Neural crest cell (in vitro differentiated cells): ENCODE measurements around the gene RRP8. TPM values are rescaled to one million over a fixed set of nuclear protein-coding genes. Genes with fewer than 3 reads are reported as not detected.

Source experiments
- DNase-seq: peaks from one replicate; pipeline ENCODE4 v3.0.0; 2021; ENCODE audit warnings: low read depth, mixed read lengths, low spot score
- H3K27ac Mint-ChIP-seq: one replicate; pipeline ENCODE4 v1.8.0; 2021; ENCODE audit warnings: mild to moderate bottlenecking, mixed read lengths; ENCODE audit not compliant: unreplicated experiment
- H3K27me3 Mint-ChIP-seq: 2 replicates; pipeline ENCODE4 v1.8.0; 2021; ENCODE audit warnings: low read depth, mild to moderate bottlenecking, mixed read lengths
- H3K36me3 Mint-ChIP-seq: 2 replicates; pipeline ENCODE4 v1.8.0; 2021; ENCODE audit warnings: low read depth, mild to moderate bottlenecking, mixed read lengths
- H3K4me1 Mint-ChIP-seq: 2 replicates; pipeline ENCODE4 v1.8.0; 2021; ENCODE audit warnings: mixed read lengths
- H3K4me3 Mint-ChIP-seq: one replicate; pipeline ENCODE4 v1.8.0; 2021; ENCODE audit warnings: mild to moderate bottlenecking, mixed read lengths
- H3K9me3 Mint-ChIP-seq: 2 replicates; pipeline ENCODE4 v1.8.0; 2021; ENCODE audit warnings: mixed read lengths
- total RNA-seq: library from RNA; stranded (reverse); gene quantifications from 2 replicates; pipeline ENCODE4 v1.2.1, GENCODE V29; 2021
- TF ChIP-seq, protein P1 (sequence below): fragments of 200-600 bp; sonication (generic); conservative IDR thresholded peaks from 2 replicates; pipeline ENCODE4 v1.5.0; 2021; ENCODE audit warnings: antibody characterized with exemption, mild to moderate bottlenecking

The RRP8 gene
- total RNA-seq, 1 donor from 2014 or later: 22.5 TPM

GRCh38 chr11:6566704-6567370 lies 36.6 kb downstream of the RRP8 start:
- Mint-ChIP-seq H3K9me3 (no peaks in the 10 kb centered on the region), H3K4me1 (no peaks in the 10 kb centered on the region), H3K27me3 (no peaks in the 10 kb centered on the region), H3K27ac (no peak overlapping the region), H3K4me3 (no peak overlapping the region), H3K36me3 (peaks cover 6% of the 10 kb centered on the region)
- DNase-seq: no peak
- TF ChIP-seq, protein P1, sequence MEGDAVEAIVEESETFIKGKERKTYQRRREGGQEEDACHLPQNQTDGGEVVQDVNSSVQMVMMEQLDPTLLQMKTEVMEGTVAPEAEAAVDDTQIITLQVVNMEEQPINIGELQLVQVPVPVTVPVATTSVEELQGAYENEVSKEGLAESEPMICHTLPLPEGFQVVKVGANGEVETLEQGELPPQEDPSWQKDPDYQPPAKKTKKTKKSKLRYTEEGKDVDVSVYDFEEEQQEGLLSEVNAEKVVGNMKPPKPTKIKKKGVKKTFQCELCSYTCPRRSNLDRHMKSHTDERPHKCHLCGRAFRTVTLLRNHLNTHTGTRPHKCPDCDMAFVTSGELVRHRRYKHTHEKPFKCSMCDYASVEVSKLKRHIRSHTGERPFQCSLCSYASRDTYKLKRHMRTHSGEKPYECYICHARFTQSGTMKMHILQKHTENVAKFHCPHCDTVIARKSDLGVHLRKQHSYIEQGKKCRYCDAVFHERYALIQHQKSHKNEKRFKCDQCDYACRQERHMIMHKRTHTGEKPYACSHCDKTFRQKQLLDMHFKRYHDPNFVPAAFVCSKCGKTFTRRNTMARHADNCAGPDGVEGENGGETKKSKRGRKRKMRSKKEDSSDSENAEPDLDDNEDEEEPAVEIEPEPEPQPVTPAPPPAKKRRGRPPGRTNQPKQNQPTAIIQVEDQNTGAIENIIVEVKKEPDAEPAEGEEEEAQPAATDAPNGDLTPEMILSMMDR: no peak

DNA sequence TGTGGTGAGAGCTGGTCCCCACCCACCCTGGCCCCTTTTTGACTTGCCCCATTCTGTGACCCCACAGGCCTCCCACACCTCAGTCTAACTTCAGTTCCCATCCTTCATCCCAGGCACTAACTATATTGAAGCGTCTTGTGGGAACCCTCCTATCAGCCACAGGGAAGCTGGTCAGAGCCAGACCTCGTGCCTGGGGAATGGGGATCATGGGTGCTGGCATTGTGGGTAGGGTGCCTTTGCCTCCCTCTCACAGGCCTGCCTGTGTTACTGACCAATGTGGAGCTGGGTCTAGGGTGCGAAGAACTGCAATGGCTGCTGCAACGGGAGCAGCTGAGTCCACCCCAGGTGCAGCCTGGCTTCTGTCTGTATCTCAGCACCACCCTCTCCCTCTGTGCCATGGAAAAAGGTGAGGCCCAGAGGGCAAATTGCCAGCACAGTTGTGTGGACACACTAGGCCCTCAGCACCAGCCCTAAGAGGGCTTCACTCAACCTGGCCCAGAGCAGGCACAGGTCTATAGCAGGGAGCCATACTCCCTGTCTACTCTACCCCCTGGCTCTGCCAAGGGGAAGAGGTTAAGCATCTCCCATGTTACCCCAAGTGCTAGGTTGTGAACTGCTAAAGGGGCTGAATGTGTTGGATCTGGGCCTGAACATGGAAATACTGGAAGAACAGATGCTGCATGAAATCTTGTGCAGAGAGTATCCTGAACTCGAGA lies 37.3 kb downstream of the RRP8 start:
- Mint-ChIP-seq H3K4me3 (no peak overlapping the region), H3K9me3 (no peaks in the 10 kb centered on the region), H3K4me1 (no peaks in the 10 kb centered on the region), H3K27ac (peak overlapping the region; percentile 29), H3K36me3 (peaks cover 6% of the 10 kb centered on the region), H3K27me3 (no peaks in the 10 kb centered on the region)
- TF ChIP-seq, protein P1: no peak
- DNase-seq: no peak

- Mint-ChIP-seq H3K4me1 (no peaks in the 10 kb centered on the region), H3K27ac (no peak overlapping the region), H3K36me3 (peaks cover 6% of the 10 kb centered on the region), H3K9me3 (no peaks in the 10 kb centered on the region), H3K4me3 (no peak overlapping the region), H3K27me3 (no peaks in the 10 kb centered on the region)
- TF ChIP-seq, protein P1: no peak
- DNase-seq: no peak
These were observed 38.1 kb downstream of the RRP8 start for GRCh38 chr11:6565325-6565724.

DNA sequence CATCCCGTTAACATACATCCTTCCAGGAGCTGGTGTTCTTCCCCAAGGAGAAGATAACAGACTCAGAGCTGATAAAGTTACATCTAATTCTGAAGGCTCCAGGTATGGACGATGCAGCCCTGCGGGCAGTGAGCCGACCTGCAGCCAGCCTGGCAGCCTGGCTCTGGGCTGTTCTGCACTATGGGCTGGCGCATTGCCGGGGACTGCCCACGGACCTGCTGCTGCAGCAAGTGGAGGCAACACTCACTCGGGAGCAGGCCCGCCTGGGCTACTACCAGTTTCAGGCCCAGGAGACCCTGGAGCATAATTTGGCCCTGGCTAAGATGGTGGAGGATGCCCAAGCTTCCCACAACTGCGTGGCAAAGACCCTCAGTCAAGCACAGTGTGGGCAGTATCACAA lies 39.7 kb downstream of the RRP8 start:
- Mint-ChIP-seq H3K36me3 (no peaks in the 10 kb centered on the region), H3K4me1 (no peaks in the 10 kb centered on the region), H3K27ac (no peak overlapping the region), H3K9me3 (no peaks in the 10 kb centered on the region), H3K4me3 (no peak overlapping the region), H3K27me3 (no peaks in the 10 kb centered on the region)
- TF ChIP-seq, protein P1: no peak
- no peak for DNase-seq

- H3K4me3 Mint-ChIP-seq: no peak overlapping the region
- TF ChIP-seq, protein P1: no peak
- H3K9me3 Mint-ChIP-seq: no peaks in the 10 kb centered on the region
- H3K27me3 Mint-ChIP-seq: no peaks in the 10 kb centered on the region
- no peaks in the 10 kb centered on the region for H3K36me3 Mint-ChIP-seq
- no peaks in the 10 kb centered on the region for H3K4me1 Mint-ChIP-seq
- no peak overlapping the region for H3K27ac Mint-ChIP-seq
- no peak for DNase-seq
These were observed 40.2 kb downstream of the RRP8 start for GRCh38 chr11:6563121-6563619.
